ENCODE measurements around the gene TRAF3IP1. TPM values are rescaled to one million over a fixed set of nuclear protein-coding genes. Genes with fewer than 3 reads are reported as not detected.
A peak's percentile ranks its signal among the peaks of the same experiment; 100 is the strongest.
"Not testable (repeated sequence)": the region's sequence is repeated elsewhere in the genome, so short reads cannot be mapped to it uniquely, and the experiment has no call there.

TRAF3IP1 gene, protein sequence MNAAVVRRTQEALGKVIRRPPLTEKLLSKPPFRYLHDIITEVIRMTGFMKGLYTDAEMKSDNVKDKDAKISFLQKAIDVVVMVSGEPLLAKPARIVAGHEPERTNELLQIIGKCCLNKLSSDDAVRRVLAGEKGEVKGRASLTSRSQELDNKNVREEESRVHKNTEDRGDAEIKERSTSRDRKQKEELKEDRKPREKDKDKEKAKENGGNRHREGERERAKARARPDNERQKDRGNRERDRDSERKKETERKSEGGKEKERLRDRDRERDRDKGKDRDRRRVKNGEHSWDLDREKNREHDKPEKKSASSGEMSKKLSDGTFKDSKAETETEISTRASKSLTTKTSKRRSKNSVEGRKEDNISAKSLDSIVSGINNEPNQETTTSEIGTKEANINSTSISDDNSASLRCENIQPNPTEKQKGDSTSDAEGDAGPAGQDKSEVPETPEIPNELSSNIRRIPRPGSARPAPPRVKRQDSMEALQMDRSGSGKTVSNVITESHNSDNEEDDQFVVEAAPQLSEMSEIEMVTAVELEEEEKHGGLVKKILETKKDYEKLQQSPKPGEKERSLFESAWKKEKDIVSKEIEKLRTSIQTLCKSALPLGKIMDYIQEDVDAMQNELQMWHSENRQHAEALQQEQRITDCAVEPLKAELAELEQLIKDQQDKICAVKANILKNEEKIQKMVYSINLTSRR
- total RNA-seq = 1 to 10 TPM; 7.9 to 9.2 TPM

DNA sequence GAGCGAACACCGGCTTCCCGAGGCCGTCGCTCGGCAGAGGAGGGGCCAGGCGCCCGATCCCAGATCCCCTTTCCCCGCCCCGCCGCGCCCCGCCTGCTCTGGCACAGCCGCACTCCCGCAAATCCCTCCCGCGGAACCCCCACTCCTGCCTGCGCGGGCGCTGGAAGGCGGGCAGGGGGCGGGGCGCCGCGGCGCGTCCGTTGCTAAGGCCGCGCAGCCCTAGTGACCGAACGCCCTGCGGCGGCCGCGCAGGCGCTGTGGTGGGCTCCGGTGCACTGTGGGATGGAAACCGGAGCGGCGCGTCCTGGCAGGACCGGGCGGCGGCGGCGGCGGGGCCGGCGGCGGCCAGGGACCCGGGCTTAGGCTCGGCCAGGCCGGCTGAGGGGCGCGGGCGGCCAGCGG, at the start of gene TRAF3IP1:
TRAF3IP1 (plus strand) TSS at position 273 of the 402 bp plus-strand sequence. CDS start 145 bp downstream, outside the sequence.
- peaks cover 16% of the 10 kb centered on the region for H3K4me1 Mint-ChIP-seq
- H3K4me3 Mint-ChIP-seq = peak within 1 kb of the TSS; percentile 71
- peak; percentile 86 for DNase-seq
- H3K36me3 Mint-ChIP-seq (ENCODE audit: low read depth) = no peaks in the 10 kb centered on the region
- peaks cover 7% of the 10 kb centered on the region for H3K27me3 Mint-ChIP-seq
- POLR2A ChIA-PET = no interaction called here
- no peaks in the 10 kb centered on the region for H3K9me3 Mint-ChIP-seq
- CTCF ChIA-PET = interaction anchor here (1.3 kb wide), 1 partner anchor 11 kb away, joined by 3 read pairs; no protein-coding TSS in a partner anchor
- H3K27ac Mint-ChIP-seq = no peak within 1 kb of the TSS

DNA sequence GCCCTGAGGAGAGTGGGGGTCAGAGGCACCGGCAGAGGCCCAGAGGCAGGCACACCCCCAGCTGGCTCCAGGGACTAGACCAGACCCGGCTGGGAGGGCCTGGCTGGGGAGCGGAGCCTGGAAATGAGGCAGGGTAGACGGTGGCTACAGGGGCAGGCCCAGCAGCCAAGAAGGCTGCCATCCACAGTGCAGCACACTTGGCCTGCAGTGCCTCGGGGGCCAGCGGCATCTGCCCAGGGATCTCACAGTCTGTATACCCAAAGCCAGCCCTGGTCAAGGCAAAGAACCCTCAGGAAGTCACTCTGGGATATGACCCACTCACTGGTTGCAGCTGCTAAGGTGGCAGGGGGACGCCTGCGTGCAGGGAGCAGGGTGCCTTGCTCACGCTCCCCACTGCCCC, 49.7 kb upstream of the TRAF3IP1 start:
- DNase-seq = no peak
- H3K9me3 Mint-ChIP-seq = no peaks in the 10 kb centered on the region
- H3K27ac Mint-ChIP-seq = no peak overlapping the region
- no peaks in the 10 kb centered on the region for H3K27me3 Mint-ChIP-seq
- ChIA-PET POLR2A (no interaction called here), CTCF (interaction anchor here (0.6 to 1.8 kb wide), 2 partner anchors 15 to 893 kb away, joined by 3 to 4 read pairs; no protein-coding TSS in a partner anchor)
- no peaks in the 10 kb centered on the region for H3K4me1 Mint-ChIP-seq
- H3K4me3 Mint-ChIP-seq = no peak overlapping the region
- peaks cover 5% of the 10 kb centered on the region for H3K36me3 Mint-ChIP-seq (ENCODE audit: low read depth)

DNA sequence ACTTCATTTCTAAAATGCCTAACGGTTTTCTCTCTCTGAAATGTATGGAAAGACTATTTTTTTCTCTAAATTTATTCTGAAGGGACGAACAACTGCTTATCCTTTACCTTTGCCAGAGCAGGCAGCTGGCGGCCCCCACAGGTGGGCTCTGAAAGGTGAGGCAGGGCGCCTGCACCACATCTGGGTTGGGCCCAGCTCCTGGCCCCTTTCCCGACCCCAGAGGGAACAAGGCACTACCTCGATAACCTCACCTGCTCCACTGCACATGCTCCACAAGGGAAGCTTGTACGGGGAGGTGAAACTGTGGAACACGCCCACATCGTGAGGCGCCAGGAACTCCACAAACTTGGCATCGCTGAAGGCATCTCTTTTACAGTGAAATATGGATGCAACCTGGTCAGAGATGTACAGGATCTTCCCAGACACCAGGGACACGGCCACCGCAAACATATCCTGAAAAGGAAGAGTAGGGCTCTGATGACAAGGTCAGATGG, 49.2 kb upstream of the TRAF3IP1 start:
- POLR2A ChIA-PET = no interaction called here
- Mint-ChIP-seq H3K27ac (no peak overlapping the region), H3K4me3 (no peak overlapping the region), H3K27me3 (no peaks in the 10 kb centered on the region), H3K36me3 (ENCODE audit: low read depth) (peaks cover 5% of the 10 kb centered on the region), H3K9me3 (no peaks in the 10 kb centered on the region), H3K4me1 (no peaks in the 10 kb centered on the region)
- no peak for DNase-seq
- CTCF ChIA-PET = interaction anchor here (1.8 kb wide), 1 partner anchor 15 kb away, joined by 4 read pairs; no protein-coding TSS in a partner anchor

DNA sequence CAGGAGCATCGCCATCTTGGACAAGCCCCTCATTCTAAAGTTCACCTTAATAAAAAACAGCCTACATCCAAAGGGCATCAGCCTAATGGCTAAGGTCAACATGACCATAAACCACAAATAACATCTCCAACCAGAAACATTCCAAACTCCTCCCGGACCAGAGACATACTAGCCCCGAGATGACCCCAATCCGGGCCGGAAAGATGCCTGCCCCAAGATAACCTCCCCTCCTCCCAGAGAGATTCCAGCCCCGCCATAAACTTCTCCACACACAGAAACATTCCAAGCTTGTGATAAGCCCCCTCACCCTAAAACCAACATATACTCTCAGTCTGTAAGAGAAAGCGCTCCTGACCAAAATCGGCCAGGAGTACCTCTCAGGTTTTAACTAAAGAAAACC, 48.6 kb upstream of the TRAF3IP1 start:
- POLR2A ChIA-PET; H3K36me3 Mint-ChIP-seq (ENCODE audit: low read depth); DNase-seq; H3K27me3 Mint-ChIP-seq; H3K4me3 Mint-ChIP-seq; H3K27ac Mint-ChIP-seq; H3K4me1 Mint-ChIP-seq; H3K9me3 Mint-ChIP-seq: not testable (repeated sequence)
- CTCF ChIA-PET = interaction anchor here (1.1 to 1.8 kb wide), 2 partner anchors 14 to 39 kb away, joined by 4 read pairs; no protein-coding TSS in a partner anchor

DNA sequence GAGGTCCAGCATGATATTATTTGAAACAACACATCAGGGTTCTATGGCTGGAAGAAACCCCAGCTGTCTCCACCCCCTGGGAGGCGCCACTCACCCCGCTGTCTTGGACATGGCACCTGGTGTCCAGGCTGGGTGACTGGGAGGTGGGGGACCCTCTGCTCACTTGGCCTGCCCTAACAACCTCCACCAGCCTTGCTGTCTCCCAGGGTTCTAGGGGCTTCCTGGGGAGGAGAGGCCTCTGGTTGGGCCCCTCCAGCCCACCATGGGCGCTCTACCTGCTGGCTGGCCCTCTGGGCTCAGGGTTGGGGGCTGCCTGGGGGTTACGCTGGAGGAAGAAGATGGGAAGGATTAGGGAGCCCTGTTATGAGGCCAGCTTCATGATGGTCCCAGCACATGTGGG, 48.2 kb upstream of the TRAF3IP1 start:
- CTCF ChIA-PET = interaction anchor here (1.1 to 1.8 kb wide), 3 partner anchors 9 to 38 kb away, joined by 3 to 4 read pairs (median 4); no protein-coding TSS in a partner anchor
- POLR2A ChIA-PET = no interaction called here
- Mint-ChIP-seq H3K36me3 (ENCODE audit: low read depth) (peaks cover 9% of the 10 kb centered on the region), H3K27me3 (no peaks in the 10 kb centered on the region), H3K9me3 (no peaks in the 10 kb centered on the region), H3K4me1 (no peaks in the 10 kb centered on the region), H3K4me3 (no peak overlapping the region), H3K27ac (no peak overlapping the region)
- DNase-seq = no peak

DNA sequence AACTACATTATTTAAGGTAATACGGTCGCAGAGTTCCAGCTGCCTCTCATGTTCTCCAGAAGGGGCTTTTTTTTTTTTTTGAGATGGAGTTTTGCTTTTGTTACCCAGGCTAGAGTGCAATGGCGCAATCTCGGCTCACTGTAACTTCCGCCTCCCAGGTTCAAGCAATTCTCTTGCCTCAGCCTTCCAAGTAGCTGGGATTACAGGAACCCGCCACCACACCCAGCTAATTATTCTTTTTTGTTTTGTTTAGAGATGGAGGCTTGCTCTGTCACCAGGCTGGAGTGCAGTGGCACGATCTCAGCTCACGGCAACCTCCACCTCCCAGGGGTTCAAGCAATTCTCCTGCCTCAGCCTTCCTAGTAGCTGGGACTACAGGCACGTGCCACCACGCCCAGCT, 46.9 kb upstream of the TRAF3IP1 start:
- H3K36me3 Mint-ChIP-seq (ENCODE audit: low read depth); H3K4me3 Mint-ChIP-seq; H3K27me3 Mint-ChIP-seq; H3K4me1 Mint-ChIP-seq; H3K9me3 Mint-ChIP-seq; DNase-seq; H3K27ac Mint-ChIP-seq; POLR2A ChIA-PET: not testable (repeated sequence)
- CTCF ChIA-PET = interaction anchor here (1.2 kb wide), 2 partner anchors 10 to 14 kb away, joined by 3 read pairs; no protein-coding TSS in a partner anchor

DNA sequence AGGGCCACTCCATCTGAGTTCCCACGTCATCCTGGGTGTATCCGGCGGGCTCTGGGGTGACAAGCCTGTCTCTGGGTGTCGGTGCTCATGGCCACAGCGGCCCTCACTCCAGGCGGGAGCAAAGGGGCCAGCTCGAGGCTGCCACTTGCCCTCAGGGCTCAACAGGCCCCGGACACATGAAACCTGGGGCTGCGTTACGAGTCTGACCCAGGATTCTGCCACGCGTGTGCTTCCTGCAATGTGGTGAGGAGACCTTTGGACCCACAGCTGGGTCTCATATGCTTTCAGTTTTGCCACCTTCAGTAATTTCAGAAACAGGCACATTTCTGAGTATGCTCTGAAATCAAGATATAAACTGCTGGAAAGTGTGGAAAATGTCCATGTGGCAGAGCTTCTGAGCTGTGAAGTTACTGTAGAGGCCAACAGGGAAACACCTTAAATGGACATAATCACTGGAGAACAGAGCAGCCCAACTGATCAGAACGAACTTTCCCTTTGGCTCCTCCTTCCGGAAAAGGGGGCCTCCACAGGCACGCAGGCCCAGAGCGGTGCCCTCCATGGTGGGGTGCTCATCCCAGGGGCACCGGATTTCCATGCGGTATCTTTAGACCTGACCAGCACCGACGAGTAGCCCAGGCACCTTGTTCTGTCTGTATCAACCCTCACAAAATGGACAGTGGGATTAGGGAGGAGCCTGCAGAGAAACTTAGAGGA, 46.0 kb upstream of the TRAF3IP1 start:
- ChIA-PET POLR2A (no interaction called here), CTCF (interaction anchor here (0.8 to 2.5 kb wide), 3 partner anchors 11 to 17 kb away, joined by 4 to 15 read pairs (median 4); no protein-coding TSS in a partner anchor)
- Mint-ChIP-seq H3K27me3 (no peaks in the 10 kb centered on the region), H3K36me3 (ENCODE audit: low read depth) (peaks cover 6% of the 10 kb centered on the region), H3K4me1 (no peaks in the 10 kb centered on the region), H3K27ac (no peak overlapping the region), H3K4me3 (no peak overlapping the region), H3K9me3 (no peaks in the 10 kb centered on the region)
- no peak for DNase-seq

DNA sequence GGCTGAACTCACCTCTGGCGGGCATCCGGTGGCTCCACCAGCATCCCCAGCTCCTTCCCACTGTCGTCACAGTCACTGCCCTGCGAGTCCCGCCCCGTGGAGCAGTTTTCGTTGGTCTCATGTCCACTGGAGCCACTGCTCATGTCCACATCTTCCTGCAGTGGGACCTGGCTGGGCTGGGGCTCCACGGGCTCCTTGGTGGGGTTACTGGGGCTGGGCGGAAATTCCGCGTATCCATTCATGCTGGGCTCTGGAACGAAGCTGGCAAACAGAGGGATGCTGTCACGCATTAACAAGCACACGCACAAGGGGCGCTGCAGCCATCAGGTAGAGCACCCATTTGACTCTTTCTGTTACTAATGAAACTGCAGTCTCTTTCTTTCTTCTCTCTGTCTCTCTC, 42.6 kb upstream of the TRAF3IP1 start:
- no peak overlapping the region for H3K4me3 Mint-ChIP-seq
- DNase-seq = no peak
- peaks cover 2% of the 10 kb centered on the region for H3K4me1 Mint-ChIP-seq
- H3K27me3 Mint-ChIP-seq = no peaks in the 10 kb centered on the region
- peaks cover 6% of the 10 kb centered on the region for H3K36me3 Mint-ChIP-seq (ENCODE audit: low read depth)
- CTCF ChIA-PET = no interaction called here
- POLR2A ChIA-PET = no interaction called here
- peak overlapping the region; percentile 55 for H3K27ac Mint-ChIP-seq
- no peaks in the 10 kb centered on the region for H3K9me3 Mint-ChIP-seq

DNA sequence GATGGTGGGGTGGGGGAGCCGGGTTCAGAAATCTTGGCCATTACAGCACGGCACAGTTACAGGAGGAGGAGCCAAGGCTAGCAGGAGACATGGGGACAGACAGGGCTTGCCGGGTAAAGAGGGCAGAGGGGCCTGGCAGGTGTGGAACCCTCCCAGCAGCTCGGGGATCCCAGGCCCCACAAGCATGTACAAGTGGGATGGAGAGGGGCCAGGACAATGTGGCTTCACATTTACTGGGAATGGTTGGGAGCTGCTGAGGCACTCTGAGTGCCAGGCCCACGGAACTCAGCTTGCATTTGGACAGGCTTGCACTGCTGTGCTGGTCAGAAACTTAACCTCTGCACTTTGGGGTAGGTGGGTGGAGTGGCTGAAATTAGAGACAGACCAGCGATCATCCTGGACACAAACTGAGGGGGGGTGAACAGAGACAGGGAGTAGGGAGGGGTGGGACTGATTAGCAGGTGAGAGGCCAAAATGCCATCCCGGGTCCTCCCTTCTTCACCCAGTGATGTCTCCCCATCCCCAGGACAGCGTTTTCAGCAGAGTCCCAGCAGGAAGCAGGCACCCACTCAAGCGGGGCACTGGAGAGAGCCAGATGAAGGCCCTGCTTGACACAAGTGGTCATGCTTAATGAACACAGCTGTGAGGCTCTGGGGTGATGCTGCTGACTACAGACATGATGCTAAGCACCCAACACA, 41.5 kb upstream of the TRAF3IP1 start:
- ChIA-PET CTCF (interaction anchor here (1.4 kb wide), 1 partner anchor 31 kb away, joined by 3 read pairs; no protein-coding TSS in a partner anchor), POLR2A (no interaction called here)
- DNase-seq = no peak
- no peak overlapping the region for H3K4me3 Mint-ChIP-seq
- peaks cover 4% of the 10 kb centered on the region for H3K36me3 Mint-ChIP-seq (ENCODE audit: low read depth)
- H3K9me3 Mint-ChIP-seq = no peaks in the 10 kb centered on the region
- H3K4me1 Mint-ChIP-seq = peaks cover 2% of the 10 kb centered on the region
- H3K27me3 Mint-ChIP-seq = no peaks in the 10 kb centered on the region
- H3K27ac Mint-ChIP-seq = no peak overlapping the region

DNA sequence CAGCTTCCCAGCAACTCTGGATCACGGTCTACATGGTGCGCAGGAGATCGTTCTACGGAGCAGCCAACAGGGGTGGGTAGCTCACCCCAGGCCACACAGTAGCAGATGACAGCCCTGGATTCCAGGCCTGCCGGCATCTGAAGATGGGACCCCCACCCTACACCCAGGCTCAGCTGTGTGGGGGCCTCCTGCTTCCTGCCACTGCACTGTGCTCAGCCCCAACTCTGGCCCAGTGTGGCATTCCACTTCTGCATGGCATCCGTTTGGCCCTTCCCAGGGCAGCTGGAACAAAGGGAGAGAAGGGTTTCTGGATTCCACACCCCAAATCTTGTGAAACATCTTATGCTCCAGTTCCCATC, 41.0 kb upstream of the TRAF3IP1 start:
- no peaks in the 10 kb centered on the region for H3K9me3 Mint-ChIP-seq
- H3K36me3 Mint-ChIP-seq (ENCODE audit: low read depth) = peaks cover 4% of the 10 kb centered on the region
- no peak overlapping the region for H3K4me3 Mint-ChIP-seq
- no peak overlapping the region for H3K27ac Mint-ChIP-seq
- no peaks in the 10 kb centered on the region for H3K27me3 Mint-ChIP-seq
- ChIA-PET POLR2A (no interaction called here), CTCF (interaction anchor here (1.4 kb wide), 1 partner anchor 32 kb away, joined by 3 read pairs; no protein-coding TSS in a partner anchor)
- no peak for DNase-seq
- H3K4me1 Mint-ChIP-seq = peaks cover 2% of the 10 kb centered on the region

DNA sequence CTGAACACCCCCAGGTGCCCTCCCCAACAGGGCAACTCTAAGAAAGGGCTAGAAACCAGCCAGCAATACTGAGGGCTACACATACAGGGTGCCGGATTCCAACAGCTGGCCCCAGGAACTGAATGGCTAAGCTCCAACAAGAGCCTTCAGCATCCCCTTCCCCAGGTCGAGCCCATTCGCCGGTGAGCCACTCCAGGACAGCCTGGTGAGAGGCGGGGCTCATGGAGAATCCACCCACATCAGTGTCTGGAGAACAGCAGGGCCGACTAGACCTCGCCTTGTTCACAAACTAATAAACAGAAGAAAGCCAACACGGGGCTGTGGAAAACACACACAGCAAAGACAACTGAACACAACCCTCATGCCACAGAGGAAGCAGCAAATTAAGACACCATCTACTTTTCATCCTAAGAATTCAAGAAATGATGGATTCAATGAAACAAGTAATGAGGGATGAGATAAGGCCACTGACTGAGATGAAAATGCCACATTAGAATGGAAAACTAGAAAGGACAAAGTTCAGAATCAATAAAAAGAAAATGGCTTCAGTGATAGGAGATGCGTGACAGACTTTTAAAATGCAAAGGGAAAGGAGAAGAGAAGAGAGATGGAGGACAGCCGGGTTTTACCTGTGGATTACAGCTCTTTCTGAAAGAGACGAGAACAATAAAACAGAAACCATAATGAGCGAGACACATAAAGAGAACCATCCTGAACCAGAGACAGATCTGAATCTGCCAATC, 40.1 kb upstream of the TRAF3IP1 start:
- H3K4me3 Mint-ChIP-seq = no peak overlapping the region
- ChIA-PET POLR2A (no interaction called here), CTCF (no interaction called here)
- H3K36me3 Mint-ChIP-seq (ENCODE audit: low read depth) = peaks cover 4% of the 10 kb centered on the region
- H3K27ac Mint-ChIP-seq = no peak overlapping the region
- peaks cover 2% of the 10 kb centered on the region for H3K4me1 Mint-ChIP-seq
- H3K9me3 Mint-ChIP-seq = no peaks in the 10 kb centered on the region
- H3K27me3 Mint-ChIP-seq = no peaks in the 10 kb centered on the region
- DNase-seq = no peak
